GM23338 (cell line): Measurements from ENCODE around the gene ACAD8. TPM values are rescaled to one million over a fixed set of nuclear protein-coding genes. Genes with fewer than 3 reads are reported as not detected.

ENCODE experiments used
- ATAC-seq: fragments of 200-7000 bp; cut with Tn5 transposase; 3 replicates; pipeline ENCODE4 v1.9.1; 2020
- DNase-seq: peaks from one replicate; pipeline ENCODE4 v3.0.0-alpha.2; 2015; ENCODE audit warnings: low spot score
- H2AFZ ChIP-seq: fragments of 200-600 bp; sonication (generic); 2 replicates; pipeline ENCODE4 v1.8.0; 2016; ENCODE audit warnings: antibody characterized with exemption, mild to moderate bottlenecking, moderate library complexity
- H3F3A ChIP-seq: fragments of 200-600 bp; sonication (generic); replicated peaks from 2 replicates; pipeline ENCODE4 v1.8.0; 2017; ENCODE audit warnings: antibody characterized with exemption, mixed run types, low read depth
- H3K27ac ChIP-seq: fragments of 200-600 bp; sonication (generic); 2 replicates; pipeline ENCODE4 v1.6.1; 2016; ENCODE audit warnings: low read depth
- H3K27me3 ChIP-seq: fragments of 200-600 bp; sonication (generic); 2 replicates; pipeline ENCODE4 v1.8.0; 2016; ENCODE audit warnings: mild to moderate bottlenecking, mixed run types, moderate library complexity; ENCODE audit not compliant: insufficient read depth
- H3K36me3 ChIP-seq: fragments of 200-600 bp; sonication (generic); 2 replicates; pipeline ENCODE4 v1.8.0; 2016; ENCODE audit warnings: mild to moderate bottlenecking; ENCODE audit not compliant: insufficient read depth
- H3K4me1 ChIP-seq: fragments of 200-600 bp; sonication (generic); 2 replicates; pipeline ENCODE4 v1.8.0; 2016; ENCODE audit warnings: mild to moderate bottlenecking, moderate library complexity; ENCODE audit not compliant: insufficient read depth
- H3K4me2 ChIP-seq: fragments of 200-600 bp; sonication (generic); 2 replicates; pipeline ENCODE4 v1.7.1; 2017; ENCODE audit warnings: mixed run types
- H3K4me3 ChIP-seq: fragments of 200-600 bp; sonication (generic); 2 replicates; pipeline ENCODE4 v1.6.1; 2016; ENCODE audit warnings: mixed run types
- H3K79me2 ChIP-seq: fragments of 200-600 bp; sonication (generic); replicated peaks from 2 replicates; pipeline ENCODE4 v1.8.0; 2017; ENCODE audit warnings: mild to moderate bottlenecking; ENCODE audit not compliant: insufficient read depth
- H3K9me2 ChIP-seq: fragments of 200-600 bp; sonication (generic); 2 replicates; pipeline ENCODE4 v1.8.0; 2017; ENCODE audit not compliant: insufficient read depth
- H4K20me1 ChIP-seq: fragments of 200-600 bp; sonication (generic); replicated peaks from 2 replicates; pipeline ENCODE4 v1.8.0; 2017; ENCODE audit warnings: mild to moderate bottlenecking; ENCODE audit not compliant: insufficient read depth
- H3K27ac Mint-ChIP-seq: 2 replicates; pipeline ENCODE4 v1.8.0; 2020; ENCODE audit warnings: inconsistent platforms, mild to moderate bottlenecking, moderate library complexity, mixed read lengths
- H3K27me3 Mint-ChIP-seq: 3 replicates; pipeline ENCODE4 v1.8.0; 2022; ENCODE audit warnings: low read depth, mild to moderate bottlenecking, moderate library complexity, mixed read lengths, inconsistent platforms; ENCODE audit not compliant: insufficient read depth, poor library complexity
- H3K36me3 Mint-ChIP-seq: 3 replicates; pipeline ENCODE4 v1.8.0; 2021; ENCODE audit warnings: low read depth, mild to moderate bottlenecking, inconsistent platforms, moderate library complexity, mixed read lengths
- H3K4me1 Mint-ChIP-seq: 3 replicates; pipeline ENCODE4 v1.8.0; 2020; ENCODE audit warnings: mild to moderate bottlenecking, inconsistent platforms, mixed read lengths
- H3K4me3 Mint-ChIP-seq: 3 replicates; pipeline ENCODE4 v1.8.0; 2021; ENCODE audit warnings: moderate library complexity, mild to moderate bottlenecking, inconsistent platforms, mixed read lengths
- H3K9me3 Mint-ChIP-seq: 3 replicates; pipeline ENCODE4 v1.8.0; 2020; ENCODE audit warnings: moderate library complexity, mild to moderate bottlenecking, inconsistent platforms, mixed read lengths
- EZH2 ChIP-seq: fragments of 200-600 bp; sonication (generic); IDR thresholded peaks from one replicate; pipeline ENCODE4 v1.8.0; 2017; ENCODE audit warnings: antibody characterized with exemption, mild to moderate bottlenecking, low read depth; ENCODE audit not compliant: unreplicated experiment
- EZH2phosphoT487 ChIP-seq: fragments of 200-600 bp; sonication (generic); IDR thresholded peaks from one replicate; pipeline ENCODE4 v1.8.1; 2018; ENCODE audit warnings: antibody characterized with exemption; ENCODE audit not compliant: unreplicated experiment
- JUNB ChIP-seq: IDR thresholded peaks from one replicate; pipeline ENCODE4 v1.6.1; 2016; ENCODE audit warnings: antibody characterized with exemption; ENCODE audit not compliant: unreplicated experiment
- NANOG ChIP-seq: IDR thresholded peaks from 2 replicates; pipeline ENCODE4 v1.6.1; 2016; ENCODE audit warnings: antibody characterized with exemption, borderline replicate concordance
- POLR2AphosphoS5 ChIP-seq: IDR thresholded peaks from 2 replicates; pipeline ENCODE4 v1.6.1; 2016; ENCODE audit warnings: antibody characterized with exemption, low read depth
- STAT1 ChIP-seq: IDR thresholded peaks from one replicate; pipeline ENCODE4 v1.6.1; 2016; ENCODE audit warnings: antibody characterized with exemption; ENCODE audit not compliant: unreplicated experiment
- ZNF114 ChIP-seq: fragments of 250-450 bp; sonication (Bioruptor Pico); IDR thresholded peaks from 2 replicates; pipeline ENCODE4 v1.5.0; 2020; ENCODE audit warnings: mild to moderate bottlenecking, moderate library complexity
- ZNF331 ChIP-seq: fragments of 250-450 bp; sonication (Bioruptor Pico); IDR thresholded peaks from 2 replicates; pipeline ENCODE4 v1.5.0; 2020; ENCODE audit warnings: low read depth, mild to moderate bottlenecking, moderate library complexity
- polyA plus RNA-seq: library from polyadenylated mRNA; unstranded; fragments of >200 nt; fragmentation: Nextera tagmentation; extraction: Ambion mirVana; gene quantifications from 2 replicates; pipeline ENCODE4 v1.2.1, GENCODE V29; 2016
- total RNA-seq: library from RNA; depleted of rRNA; stranded (reverse); fragments of >200 nt; shearing (Covaris generic); gene quantifications from 2 replicates; pipeline ENCODE4 v1.2.3, GENCODE V29; 2014
- TF ChIP-seq, protein P1 (sequence below): IDR thresholded peaks from 2 replicates; pipeline ENCODE4 v1.6.1; 2016; ENCODE audit warnings: antibody characterized with exemption
- TF ChIP-seq, protein P2 (sequence below): IDR thresholded peaks from one replicate; pipeline ENCODE4 v1.6.1; 2018; ENCODE audit warnings: antibody characterized with exemption; ENCODE audit not compliant: unreplicated experiment
- TF ChIP-seq, protein P3 (sequence below), 2 experiments: fragments of 200-600 bp in 1 of 2; sonication (generic) in 1 of 2; conservative IDR thresholded peaks; 2 replicates each; pipeline versions ENCODE4 v1.5.1 to v1.6.1; 2016 to 2017; ENCODE audit warnings: antibody characterized with exemption in 2 of 2, low read depth in 2 of 2, mild to moderate bottlenecking in 2 of 2, moderate library complexity in 1 of 2

Gene ACAD8
- total and polyA plus RNA-seq, 2 experiments from 2014 or later = 43.2 to 65.4 TPM

DNA sequence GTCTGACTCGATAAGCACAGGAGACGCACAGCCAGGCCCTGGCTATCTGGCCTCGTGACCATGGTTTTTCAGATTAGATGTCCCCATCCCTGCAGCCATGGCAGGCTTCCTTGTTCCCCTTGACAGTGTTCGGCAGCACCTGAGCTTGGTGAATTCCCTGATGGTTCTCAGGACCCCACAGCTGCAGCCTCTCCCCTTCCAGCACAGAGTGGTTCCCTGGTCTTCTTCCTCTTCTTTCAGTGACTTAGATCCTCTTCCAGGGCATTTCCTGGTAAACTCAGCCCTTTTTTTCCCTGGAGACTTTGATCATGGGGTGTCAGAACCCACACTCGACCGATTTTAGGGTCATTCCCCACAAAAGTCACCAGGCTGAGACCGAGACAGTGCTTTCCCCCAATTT lies 37.3 kb downstream of the ACAD8 start:
- Histone ChIP-seq H3K9me2 (no peaks in the 10 kb centered on the region), H3K36me3 (peaks cover 14% of the 10 kb centered on the region), H2AFZ (no peak overlapping the region), H3K27ac (no peak overlapping the region), H3K4me1 (0 out of 2 replicates have a peak, but pooled peaks cover 6% of the 10 kb centered on the region), H3K27me3 (no peaks in the 10 kb centered on the region), H3K4me3 (no peak overlapping the region), H3F3A (no peaks in the 10 kb centered on the region), H3K79me2 (no peaks in the 10 kb centered on the region), H3K4me2 (no peak overlapping the region), H4K20me1 (no peaks in the 10 kb centered on the region)
- Mint-ChIP-seq H3K4me1 (peaks cover 25% of the 10 kb centered on the region), H3K4me3 (no peak overlapping the region), H3K36me3 (peaks cover 70% of the 10 kb centered on the region), H3K27ac (no peak overlapping the region), H3K27me3 (peaks cover 9% of the 10 kb centered on the region), H3K9me3 (no peaks in the 10 kb centered on the region)
- no peak for ATAC-seq
- TF ChIP-seq, protein P1, sequence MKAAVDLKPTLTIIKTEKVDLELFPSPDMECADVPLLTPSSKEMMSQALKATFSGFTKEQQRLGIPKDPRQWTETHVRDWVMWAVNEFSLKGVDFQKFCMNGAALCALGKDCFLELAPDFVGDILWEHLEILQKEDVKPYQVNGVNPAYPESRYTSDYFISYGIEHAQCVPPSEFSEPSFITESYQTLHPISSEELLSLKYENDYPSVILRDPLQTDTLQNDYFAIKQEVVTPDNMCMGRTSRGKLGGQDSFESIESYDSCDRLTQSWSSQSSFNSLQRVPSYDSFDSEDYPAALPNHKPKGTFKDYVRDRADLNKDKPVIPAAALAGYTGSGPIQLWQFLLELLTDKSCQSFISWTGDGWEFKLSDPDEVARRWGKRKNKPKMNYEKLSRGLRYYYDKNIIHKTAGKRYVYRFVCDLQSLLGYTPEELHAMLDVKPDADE = no peak
- TF ChIP-seq ZNF114 (CRISPR knock-in tag) = no peak
- no peak for TF ChIP-seq STAT1
- no peak for DNase-seq

DNA sequence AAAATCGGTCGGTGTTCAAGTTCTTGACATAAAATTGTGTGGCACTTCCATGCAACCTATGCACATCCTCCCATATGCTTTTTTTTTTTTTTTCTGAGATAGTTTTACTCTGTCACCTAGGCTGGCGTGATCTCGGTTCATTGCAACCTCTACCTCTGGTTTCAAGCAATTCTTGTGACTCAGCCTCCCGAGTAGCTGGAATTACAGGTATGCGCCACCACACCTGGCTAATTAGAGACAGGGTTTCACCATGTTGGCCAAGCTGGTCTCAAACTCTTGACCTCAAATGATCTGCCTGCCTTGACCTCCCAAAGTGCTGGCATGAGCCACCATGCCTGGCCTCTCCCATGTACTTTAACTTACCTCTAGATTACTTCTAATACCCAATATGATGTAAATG lies 37.8 kb downstream of the ACAD8 start:
- H3K9me3 Mint-ChIP-seq = no peaks in the 10 kb centered on the region
- peaks cover 68% of the 10 kb centered on the region for H3K36me3 Mint-ChIP-seq
- H3K79me2 ChIP-seq = no peaks in the 10 kb centered on the region
- no peak overlapping the region for H2AFZ ChIP-seq
- H3K36me3 ChIP-seq = peaks cover 18% of the 10 kb centered on the region
- no peak overlapping the region for H3K27ac Mint-ChIP-seq
- H3K27me3 Mint-ChIP-seq = peaks cover 9% of the 10 kb centered on the region
- H3K27me3 ChIP-seq = no peaks in the 10 kb centered on the region
- ATAC-seq (no peak), DNase-seq (no peak)
- H3F3A ChIP-seq = no peaks in the 10 kb centered on the region
- no peak overlapping the region for H3K4me3 ChIP-seq
- no peak overlapping the region for H3K27ac ChIP-seq
- 0 out of 2 replicates have a peak, but pooled peaks cover 6% of the 10 kb centered on the region for H3K4me1 ChIP-seq
- H3K4me1 Mint-ChIP-seq = peaks cover 25% of the 10 kb centered on the region
- H3K9me2 ChIP-seq = no peaks in the 10 kb centered on the region
- H3K4me2 ChIP-seq = no peak overlapping the region
- no peaks in the 10 kb centered on the region for H4K20me1 ChIP-seq
- no peak overlapping the region for H3K4me3 Mint-ChIP-seq
- TF ChIP-seq EZH2 (no peak), ZNF331 (CRISPR knock-in tag) (no peak), NANOG (no peak), ZNF114 (CRISPR knock-in tag) (no peak), EZH2phosphoT487 (no peak), STAT1 (no peak), POLR2AphosphoS5 (no peak), JUNB (no peak)
- TF ChIP-seq, protein P2, sequence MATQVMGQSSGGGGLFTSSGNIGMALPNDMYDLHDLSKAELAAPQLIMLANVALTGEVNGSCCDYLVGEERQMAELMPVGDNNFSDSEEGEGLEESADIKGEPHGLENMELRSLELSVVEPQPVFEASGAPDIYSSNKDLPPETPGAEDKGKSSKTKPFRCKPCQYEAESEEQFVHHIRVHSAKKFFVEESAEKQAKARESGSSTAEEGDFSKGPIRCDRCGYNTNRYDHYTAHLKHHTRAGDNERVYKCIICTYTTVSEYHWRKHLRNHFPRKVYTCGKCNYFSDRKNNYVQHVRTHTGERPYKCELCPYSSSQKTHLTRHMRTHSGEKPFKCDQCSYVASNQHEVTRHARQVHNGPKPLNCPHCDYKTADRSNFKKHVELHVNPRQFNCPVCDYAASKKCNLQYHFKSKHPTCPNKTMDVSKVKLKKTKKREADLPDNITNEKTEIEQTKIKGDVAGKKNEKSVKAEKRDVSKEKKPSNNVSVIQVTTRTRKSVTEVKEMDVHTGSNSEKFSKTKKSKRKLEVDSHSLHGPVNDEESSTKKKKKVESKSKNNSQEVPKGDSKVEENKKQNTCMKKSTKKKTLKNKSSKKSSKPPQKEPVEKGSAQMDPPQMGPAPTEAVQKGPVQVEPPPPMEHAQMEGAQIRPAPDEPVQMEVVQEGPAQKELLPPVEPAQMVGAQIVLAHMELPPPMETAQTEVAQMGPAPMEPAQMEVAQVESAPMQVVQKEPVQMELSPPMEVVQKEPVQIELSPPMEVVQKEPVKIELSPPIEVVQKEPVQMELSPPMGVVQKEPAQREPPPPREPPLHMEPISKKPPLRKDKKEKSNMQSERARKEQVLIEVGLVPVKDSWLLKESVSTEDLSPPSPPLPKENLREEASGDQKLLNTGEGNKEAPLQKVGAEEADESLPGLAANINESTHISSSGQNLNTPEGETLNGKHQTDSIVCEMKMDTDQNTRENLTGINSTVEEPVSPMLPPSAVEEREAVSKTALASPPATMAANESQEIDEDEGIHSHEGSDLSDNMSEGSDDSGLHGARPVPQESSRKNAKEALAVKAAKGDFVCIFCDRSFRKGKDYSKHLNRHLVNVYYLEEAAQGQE = no peak
- TF ChIP-seq, protein P1 = no peak
- TF ChIP-seq, protein P3, sequence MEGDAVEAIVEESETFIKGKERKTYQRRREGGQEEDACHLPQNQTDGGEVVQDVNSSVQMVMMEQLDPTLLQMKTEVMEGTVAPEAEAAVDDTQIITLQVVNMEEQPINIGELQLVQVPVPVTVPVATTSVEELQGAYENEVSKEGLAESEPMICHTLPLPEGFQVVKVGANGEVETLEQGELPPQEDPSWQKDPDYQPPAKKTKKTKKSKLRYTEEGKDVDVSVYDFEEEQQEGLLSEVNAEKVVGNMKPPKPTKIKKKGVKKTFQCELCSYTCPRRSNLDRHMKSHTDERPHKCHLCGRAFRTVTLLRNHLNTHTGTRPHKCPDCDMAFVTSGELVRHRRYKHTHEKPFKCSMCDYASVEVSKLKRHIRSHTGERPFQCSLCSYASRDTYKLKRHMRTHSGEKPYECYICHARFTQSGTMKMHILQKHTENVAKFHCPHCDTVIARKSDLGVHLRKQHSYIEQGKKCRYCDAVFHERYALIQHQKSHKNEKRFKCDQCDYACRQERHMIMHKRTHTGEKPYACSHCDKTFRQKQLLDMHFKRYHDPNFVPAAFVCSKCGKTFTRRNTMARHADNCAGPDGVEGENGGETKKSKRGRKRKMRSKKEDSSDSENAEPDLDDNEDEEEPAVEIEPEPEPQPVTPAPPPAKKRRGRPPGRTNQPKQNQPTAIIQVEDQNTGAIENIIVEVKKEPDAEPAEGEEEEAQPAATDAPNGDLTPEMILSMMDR (conservative IDR thresholded peaks at IDR 0.05; ENCODE audit: low read depth in 2 of 2) = no peak
